Measurements from ENCODE around the gene URAD. TPM values are rescaled to one million over a fixed set of nuclear protein-coding genes. Genes with fewer than 3 reads are reported as not detected.
"Not testable (repeated sequence)": the region's sequence is repeated elsewhere in the genome, so short reads cannot be mapped to it uniquely, and the experiment has no call there.

URAD gene, protein sequence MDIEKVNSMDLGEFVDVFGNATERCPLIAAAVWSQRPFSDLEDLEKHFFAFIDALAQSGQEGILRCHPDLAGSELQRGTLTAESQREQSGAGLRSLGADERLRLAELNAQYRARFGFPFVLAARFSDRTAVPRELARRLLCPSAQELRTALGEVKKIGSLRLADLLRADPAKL
- total RNA-seq = not detected

DNA sequence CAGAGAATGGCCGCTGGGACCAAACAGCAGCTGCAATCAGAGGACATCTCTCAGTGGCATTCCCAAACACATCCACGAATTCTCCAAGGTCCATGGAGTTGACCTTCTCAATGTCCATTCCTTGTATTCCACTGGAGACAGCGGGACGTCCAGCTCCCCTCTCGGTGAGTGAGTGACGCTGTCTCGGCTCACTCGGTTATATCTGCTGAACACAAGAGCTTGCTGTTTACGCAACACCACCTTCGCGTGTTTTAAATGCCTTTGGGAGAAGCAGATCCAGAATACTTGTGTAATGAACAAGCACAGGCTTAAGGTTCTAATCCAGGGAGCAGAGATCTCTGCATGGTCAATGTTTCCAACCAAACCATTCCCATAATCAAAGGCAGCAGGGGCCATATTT, at the start of gene URAD:
URAD (minus strand) TSS at position 174 of the 400 bp plus-strand sequence; CDS start at position 118, 56 bp downstream.
- no peaks in the 10 kb centered on the region for H3K36me3 ChIP-seq
- DNase-seq (ENCODE audit: low spot score) (no peak), ATAC-seq (ENCODE audit: insufficient number of reproducible peaks, low FRiP score, low read depth) (no peak)
- no peaks in the 10 kb centered on the region for H3K4me1 ChIP-seq (ENCODE audit: control insufficient read depth in 1 of 2, low read depth in 2 of 2)
- no peak within 1 kb of the TSS for H3K4me3 ChIP-seq
- H3K9me3 ChIP-seq = no peaks in the 10 kb centered on the region
- no peak within 1 kb of the TSS for H3K27ac ChIP-seq
- H3K27me3 ChIP-seq (replicated peaks; ENCODE audit: insufficient read depth) = no peaks in the 10 kb centered on the region
- TF ChIP-seq, protein P1, sequence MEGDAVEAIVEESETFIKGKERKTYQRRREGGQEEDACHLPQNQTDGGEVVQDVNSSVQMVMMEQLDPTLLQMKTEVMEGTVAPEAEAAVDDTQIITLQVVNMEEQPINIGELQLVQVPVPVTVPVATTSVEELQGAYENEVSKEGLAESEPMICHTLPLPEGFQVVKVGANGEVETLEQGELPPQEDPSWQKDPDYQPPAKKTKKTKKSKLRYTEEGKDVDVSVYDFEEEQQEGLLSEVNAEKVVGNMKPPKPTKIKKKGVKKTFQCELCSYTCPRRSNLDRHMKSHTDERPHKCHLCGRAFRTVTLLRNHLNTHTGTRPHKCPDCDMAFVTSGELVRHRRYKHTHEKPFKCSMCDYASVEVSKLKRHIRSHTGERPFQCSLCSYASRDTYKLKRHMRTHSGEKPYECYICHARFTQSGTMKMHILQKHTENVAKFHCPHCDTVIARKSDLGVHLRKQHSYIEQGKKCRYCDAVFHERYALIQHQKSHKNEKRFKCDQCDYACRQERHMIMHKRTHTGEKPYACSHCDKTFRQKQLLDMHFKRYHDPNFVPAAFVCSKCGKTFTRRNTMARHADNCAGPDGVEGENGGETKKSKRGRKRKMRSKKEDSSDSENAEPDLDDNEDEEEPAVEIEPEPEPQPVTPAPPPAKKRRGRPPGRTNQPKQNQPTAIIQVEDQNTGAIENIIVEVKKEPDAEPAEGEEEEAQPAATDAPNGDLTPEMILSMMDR (IDR thresholded peaks at IDR 0.05) = no peak

DNA sequence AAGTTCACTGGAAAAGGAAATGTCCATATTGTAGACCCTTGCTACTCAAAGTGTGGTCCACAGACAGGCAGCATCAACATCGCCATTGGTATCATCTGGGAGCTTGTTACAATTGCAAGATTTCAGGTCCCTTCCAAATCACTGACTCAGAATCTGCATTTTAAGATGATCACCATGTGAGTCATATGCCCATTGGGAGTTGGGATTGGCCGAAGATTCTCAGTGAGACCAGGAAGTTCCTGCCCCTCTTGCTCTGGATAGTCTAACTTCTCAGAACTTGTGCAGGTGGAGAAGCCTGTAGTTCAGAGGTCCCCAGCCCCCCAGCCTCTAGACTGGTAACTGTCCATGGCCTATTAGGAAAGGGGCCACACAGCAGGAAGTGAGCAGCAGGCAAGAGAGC, 48.9 kb upstream of the URAD start:
- Histone ChIP-seq H3K4me1 (ENCODE audit: control insufficient read depth in 1 of 2, low read depth in 2 of 2) (no peaks in the 10 kb centered on the region), H3K27me3 (replicated peaks; ENCODE audit: insufficient read depth) (no peaks in the 10 kb centered on the region), H3K27ac (no peak overlapping the region), H3K9me3 (no peaks in the 10 kb centered on the region), H3K4me3 (no peak overlapping the region), H3K36me3 (no peaks in the 10 kb centered on the region)
- DNase-seq (ENCODE audit: low spot score) (no peak), ATAC-seq (ENCODE audit: insufficient number of reproducible peaks, low FRiP score, low read depth) (no peak)
- TF ChIP-seq, protein P1 (IDR thresholded peaks at IDR 0.05) = no peak

DNA sequence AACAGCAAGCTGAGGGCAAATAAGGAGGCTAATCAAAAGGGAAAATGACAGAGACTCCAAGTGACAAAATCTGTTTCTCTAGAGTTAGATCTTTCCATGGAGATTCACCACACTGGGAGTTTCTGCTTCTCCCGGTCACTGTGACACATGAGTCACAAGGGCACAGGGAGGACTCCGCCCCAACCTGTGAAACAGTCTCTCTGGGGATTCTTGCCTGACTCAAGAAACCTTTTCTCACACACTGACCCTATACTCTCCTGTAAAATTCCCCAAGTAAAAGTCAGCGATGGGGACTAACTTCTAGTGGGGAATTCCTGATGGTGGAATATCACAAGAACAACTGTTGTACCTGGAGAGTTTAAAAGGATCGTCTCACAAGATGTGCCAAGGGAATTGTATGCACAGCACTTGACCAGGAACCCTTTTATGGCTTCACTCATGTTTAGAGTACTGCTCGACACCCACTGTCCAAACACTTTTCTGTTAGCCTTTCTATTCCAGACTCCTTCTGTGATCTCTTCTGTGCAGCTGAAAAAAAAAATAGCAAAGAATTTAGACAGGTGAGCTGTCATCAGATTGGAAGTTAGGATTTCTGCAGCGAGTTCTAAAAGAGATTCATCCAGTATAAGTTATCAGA, 46.8 kb upstream of the URAD start:
- no peak for ATAC-seq (ENCODE audit: insufficient number of reproducible peaks, low FRiP score, low read depth)
- DNase-seq (ENCODE audit: low spot score) = no peak
- no peaks in the 10 kb centered on the region for H3K36me3 ChIP-seq
- no peaks in the 10 kb centered on the region for H3K9me3 ChIP-seq
- no peaks in the 10 kb centered on the region for H3K27me3 ChIP-seq (replicated peaks; ENCODE audit: insufficient read depth)
- TF ChIP-seq, protein P1 (IDR thresholded peaks at IDR 0.05) = no peak
- no peak overlapping the region for H3K4me3 ChIP-seq
- no peaks in the 10 kb centered on the region for H3K4me1 ChIP-seq (ENCODE audit: control insufficient read depth in 1 of 2, low read depth in 2 of 2)
- H3K27ac ChIP-seq = no peak overlapping the region

DNA sequence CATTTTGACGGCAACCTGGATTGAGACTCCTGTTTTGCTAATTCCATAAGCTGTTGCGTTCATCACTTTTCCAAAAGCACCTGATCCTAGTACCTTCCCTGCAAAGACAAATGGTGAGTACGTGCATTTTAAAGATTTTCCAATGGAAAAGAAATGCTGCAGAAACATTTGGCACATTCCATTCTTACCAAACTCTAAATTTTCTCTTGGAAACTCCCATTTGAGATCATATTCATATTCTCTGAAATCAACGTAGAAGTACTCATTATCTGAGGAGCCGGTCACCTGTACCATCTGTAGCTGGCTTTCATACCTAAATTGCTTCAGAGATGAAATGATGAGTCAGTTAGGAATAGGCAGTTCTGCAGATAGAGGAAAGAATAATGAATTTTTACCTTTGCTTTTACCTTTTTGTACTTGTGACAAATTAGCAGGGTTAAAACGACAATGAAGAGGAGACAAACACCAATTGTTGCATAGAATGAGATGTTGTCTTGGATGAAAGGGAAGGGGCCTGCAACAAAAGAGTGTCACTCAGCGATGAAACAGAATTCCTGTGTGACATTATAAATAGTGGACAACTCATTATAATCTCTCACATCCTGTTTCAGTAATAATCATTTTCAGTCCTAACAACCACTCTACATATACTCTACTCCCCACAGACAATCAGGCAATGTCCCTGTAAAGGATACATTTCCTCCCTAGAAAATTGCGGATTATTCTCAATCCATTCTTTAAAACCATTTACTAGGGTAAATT, 45.6 kb upstream of the URAD start:
- H3K27me3 ChIP-seq (replicated peaks; ENCODE audit: insufficient read depth) = no peaks in the 10 kb centered on the region
- no peak overlapping the region for H3K27ac ChIP-seq
- H3K4me3 ChIP-seq = no peak overlapping the region
- H3K36me3 ChIP-seq = no peaks in the 10 kb centered on the region
- ATAC-seq (ENCODE audit: insufficient number of reproducible peaks, low FRiP score, low read depth) = no peak
- H3K4me1 ChIP-seq (ENCODE audit: control insufficient read depth in 1 of 2, low read depth in 2 of 2) = no peaks in the 10 kb centered on the region
- TF ChIP-seq, protein P1 (IDR thresholded peaks at IDR 0.05) = no peak
- no peak for DNase-seq (ENCODE audit: low spot score)
- H3K9me3 ChIP-seq = no peaks in the 10 kb centered on the region

DNA sequence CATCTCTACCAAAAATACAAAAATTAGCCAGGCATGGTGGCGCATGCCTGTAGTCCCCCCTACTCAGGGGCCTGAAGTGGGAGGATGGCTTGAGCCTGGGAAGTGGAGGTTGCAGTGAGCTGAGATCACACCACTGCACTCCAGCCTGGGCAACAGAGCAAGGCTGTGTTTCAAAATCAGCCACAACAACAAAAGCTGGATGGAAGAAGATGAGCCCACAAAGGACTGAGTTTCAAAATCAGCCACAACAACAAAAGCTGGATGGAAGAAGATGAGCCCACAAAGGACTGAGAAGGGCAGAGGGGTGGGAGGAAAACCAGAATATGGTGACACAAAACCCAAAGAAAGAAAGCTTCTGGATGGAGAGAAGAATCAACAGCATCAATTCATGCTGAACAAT, 43.9 kb upstream of the URAD start:
- DNase-seq (ENCODE audit: low spot score); H3K27ac ChIP-seq; ATAC-seq (ENCODE audit: insufficient number of reproducible peaks, low FRiP score, low read depth); H3K4me1 ChIP-seq (ENCODE audit: control insufficient read depth in 1 of 2, low read depth in 2 of 2); H3K36me3 ChIP-seq; H3K9me3 ChIP-seq; H3K27me3 ChIP-seq (replicated peaks; ENCODE audit: insufficient read depth); H3K4me3 ChIP-seq: not testable (repeated sequence)
